Activated T-cell treated with anti-CD3 and anti-CD28 coated beads for 24 hours (primary cell): ENCODE results near the gene METTL3.
A peak's percentile ranks its signal among the peaks of the same experiment; 100 is the strongest.

ENCODE experiments used
- DNase-seq: peaks from one replicate; pipeline ENCODE4 v3.0.0-alpha.2; 2020; ENCODE audit warnings: low read depth

The METTL3 gene

GRCh38 chr14:21476523-21476924 is 34.6 kb downstream of the METTL3 start:
- no peak for DNase-seq

GRCh38 chr14:21475767-21476522 is 35.2 kb downstream of the METTL3 start:
- no peak for DNase-seq

DNA sequence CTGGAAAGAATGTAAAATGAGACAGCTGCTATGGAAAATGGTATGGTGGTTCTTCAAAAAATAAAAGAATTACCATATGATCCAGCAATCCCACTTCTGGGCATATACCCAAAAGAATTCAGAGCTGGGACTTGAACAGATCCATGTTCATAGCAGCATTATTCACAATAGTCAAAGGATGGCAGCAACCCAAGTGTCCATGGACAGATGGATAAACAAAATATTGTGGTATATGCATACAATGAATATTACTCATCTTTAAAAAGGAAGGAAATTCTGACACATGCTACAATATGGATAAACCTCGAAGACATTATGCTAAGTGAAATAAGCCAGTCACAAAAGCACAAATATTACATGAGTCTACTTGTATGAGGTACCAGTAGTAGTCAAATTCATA is 43.5 kb downstream of the METTL3 start:
- DNase-seq, result no peak

DNA sequence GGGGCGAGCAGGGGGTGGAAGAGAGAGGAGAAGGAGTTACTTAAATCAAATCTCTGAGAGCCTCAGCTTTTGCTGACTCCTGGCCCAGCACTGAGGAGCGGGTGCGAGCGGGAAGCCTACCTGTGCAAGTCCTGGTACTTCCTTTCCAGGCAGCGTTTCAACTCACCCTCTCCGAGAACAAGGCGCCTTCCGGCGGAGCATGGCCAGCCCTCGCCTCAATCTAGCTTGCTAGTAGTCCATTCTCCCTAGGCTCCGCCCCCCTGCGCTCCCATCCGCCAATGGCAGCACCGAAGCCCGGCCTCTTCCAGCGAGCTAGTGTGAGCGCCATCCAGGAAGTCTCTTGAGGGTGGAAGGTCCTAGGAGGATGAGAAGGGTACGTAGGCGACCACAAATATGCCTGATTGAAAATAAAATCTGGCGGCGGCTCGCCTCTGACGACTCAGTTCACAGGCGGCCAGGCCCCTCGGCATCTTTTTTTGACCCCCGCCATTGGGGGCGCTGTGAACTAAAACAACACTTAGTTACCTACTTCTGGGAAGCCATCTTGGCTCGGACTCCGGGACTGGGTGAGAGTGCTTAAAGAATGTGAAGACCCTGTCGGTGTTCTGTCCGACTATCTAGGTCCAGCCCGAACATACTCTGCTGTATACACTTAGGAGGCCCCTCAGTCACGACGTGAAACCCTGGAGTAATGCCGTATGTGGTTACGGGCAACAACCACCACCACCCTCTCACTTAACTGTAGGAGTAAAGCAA is 55.0 kb downstream of the METTL3 start, which contains the start of gene CHD8:
CHD8 (minus strand) TSS at position 212 of the 756 bp plus-strand sequence. CDS start 24,480 bp downstream, outside the sequence.
- peak; percentile 99 for DNase-seq

- DNase-seq, result no peak
Measured at GRCh38 chr14:21455592-21455911, 55.6 kb downstream of the METTL3 start.

GRCh38 chr14:21454843-21455544 is 56.1 kb downstream of the METTL3 start:
- DNase-seq, result no peak

DNA sequence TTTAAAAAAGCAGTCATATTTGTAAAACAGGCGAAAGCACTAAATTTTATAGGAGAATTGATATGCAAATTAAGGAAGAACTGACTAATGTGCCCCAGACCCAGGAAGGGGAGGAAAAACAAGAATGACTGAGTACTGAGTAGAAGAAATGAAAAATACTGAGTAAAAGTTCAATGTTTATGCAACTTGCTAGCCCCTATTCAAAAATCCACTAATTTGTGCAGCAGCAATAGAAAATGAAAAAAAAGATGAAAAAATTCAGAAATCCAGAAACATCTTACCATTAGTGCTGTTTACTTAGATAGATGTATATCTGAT is 61.3 kb downstream of the METTL3 start:
- no peak for DNase-seq
